ENCODE results near the gene NARF.

DNA sequence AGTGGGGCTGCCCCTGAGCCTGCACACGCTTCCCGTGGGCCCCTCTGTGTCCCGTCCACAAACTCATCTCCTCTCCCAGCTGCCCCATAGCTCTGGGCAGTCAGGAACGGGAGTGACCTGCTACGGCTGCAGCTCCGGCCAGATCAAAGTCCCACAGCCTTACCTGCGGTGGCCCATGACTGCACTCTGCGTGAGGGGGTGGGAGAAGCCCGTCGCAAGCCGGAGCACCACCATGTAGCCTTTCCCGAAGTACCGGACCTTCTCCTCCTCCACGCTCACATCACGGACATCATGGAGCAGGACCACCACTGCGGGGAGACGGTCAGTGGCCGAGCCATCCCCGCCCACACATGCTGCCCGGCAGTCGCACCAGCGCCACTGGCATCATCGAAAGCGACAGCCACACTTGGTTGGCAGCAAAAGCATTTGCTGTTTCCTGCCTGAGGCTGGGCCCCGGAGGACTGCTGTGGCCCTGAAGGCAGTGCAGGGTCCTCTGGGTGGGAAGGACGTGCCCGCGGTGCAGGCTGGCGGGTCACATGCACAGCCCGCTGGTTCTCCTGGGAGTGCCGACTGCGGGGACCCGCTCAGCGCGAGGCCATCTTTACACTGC is 14.2 kb upstream of the NARF start:
- TF ChIP-seq RFX5 (IDR thresholded peaks at IDR 0.05; ENCODE audit: borderline replicate concordance, low read depth, low read length) (no peak), BRCA1 (IDR thresholded peaks at IDR 0.05; ENCODE audit: low read depth, low read length) (no peak), POLR2AphosphoS5 (IDR thresholded peaks at IDR 0.05; ENCODE audit: low read depth, low read length) (0 out of 2 replicates have a peak, but pooled peaks have one; percentile 9), POLR2A (IDR thresholded peaks at IDR 0.05; ENCODE audit: control extremely low read depth in 1 of 2, low read depth in 2 of 2, low read length in 2 of 2) (0 out of 3 replicates have a peak, but pooled peaks of 1 of the 2 experiments have one; percentile 9), CREB1 (IDR thresholded peaks at IDR 0.05) (no peak), EP300 (IDR thresholded peaks at IDR 0.05; ENCODE audit: borderline replicate concordance in 1 of 2, low read depth in 2 of 2, low read length in 2 of 2) (no peak)
- TF ChIP-seq, protein P1, sequence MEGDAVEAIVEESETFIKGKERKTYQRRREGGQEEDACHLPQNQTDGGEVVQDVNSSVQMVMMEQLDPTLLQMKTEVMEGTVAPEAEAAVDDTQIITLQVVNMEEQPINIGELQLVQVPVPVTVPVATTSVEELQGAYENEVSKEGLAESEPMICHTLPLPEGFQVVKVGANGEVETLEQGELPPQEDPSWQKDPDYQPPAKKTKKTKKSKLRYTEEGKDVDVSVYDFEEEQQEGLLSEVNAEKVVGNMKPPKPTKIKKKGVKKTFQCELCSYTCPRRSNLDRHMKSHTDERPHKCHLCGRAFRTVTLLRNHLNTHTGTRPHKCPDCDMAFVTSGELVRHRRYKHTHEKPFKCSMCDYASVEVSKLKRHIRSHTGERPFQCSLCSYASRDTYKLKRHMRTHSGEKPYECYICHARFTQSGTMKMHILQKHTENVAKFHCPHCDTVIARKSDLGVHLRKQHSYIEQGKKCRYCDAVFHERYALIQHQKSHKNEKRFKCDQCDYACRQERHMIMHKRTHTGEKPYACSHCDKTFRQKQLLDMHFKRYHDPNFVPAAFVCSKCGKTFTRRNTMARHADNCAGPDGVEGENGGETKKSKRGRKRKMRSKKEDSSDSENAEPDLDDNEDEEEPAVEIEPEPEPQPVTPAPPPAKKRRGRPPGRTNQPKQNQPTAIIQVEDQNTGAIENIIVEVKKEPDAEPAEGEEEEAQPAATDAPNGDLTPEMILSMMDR (IDR thresholded peaks at IDR 0.05; ENCODE audit: control extremely low read depth in 1 of 3, insufficient read depth in 1 of 3, low read depth in 1 of 3, low read length in 3 of 3), result no peak
- TF ChIP-seq, protein P2, sequence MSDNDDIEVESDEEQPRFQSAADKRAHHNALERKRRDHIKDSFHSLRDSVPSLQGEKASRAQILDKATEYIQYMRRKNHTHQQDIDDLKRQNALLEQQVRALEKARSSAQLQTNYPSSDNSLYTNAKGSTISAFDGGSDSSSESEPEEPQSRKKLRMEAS (IDR thresholded peaks at IDR 0.05), result no peak
